HG03025 (cell line): ENCODE measurements around the gene LMTK3.
"Not testable (repeated sequence)": the region's sequence is repeated elsewhere in the genome, so short reads cannot be mapped to it uniquely, and the experiment has no call there.

Experiments used
- ATAC-seq: cut with Tn5 transposase; IDR thresholded peaks from one replicate; pipeline ENCODE4 v1.9.1; 2021; ENCODE audit warnings: mild to moderate bottlenecking, moderate library complexity; ENCODE audit not compliant: unreplicated experiment, low FRiP score

The LMTK3 gene

GRCh38 chr19:48539503-48540096 is 28.0 kb upstream of the LMTK3 start:
- ATAC-seq = no peak

DNA sequence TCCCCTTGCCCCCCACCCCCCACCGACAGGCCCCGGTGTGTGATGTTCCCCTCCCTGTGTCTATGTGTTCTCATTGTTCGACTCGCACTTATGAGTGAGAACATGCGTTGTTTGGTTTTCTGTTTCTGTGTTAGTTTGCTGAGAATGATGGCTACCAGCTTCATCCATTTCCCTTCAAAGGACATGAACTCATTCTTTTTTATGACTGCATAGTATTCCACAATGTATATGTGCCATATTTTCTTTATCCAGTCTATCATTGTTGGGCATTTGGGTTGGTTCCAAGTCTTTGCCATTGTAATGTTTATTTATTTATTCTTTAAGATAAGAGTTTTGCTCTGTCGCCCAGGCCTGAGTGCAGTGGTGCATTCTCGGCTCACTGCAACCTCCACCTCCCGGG is 26.4 kb upstream of the LMTK3 start:
- not testable (repeated sequence) for ATAC-seq

DNA sequence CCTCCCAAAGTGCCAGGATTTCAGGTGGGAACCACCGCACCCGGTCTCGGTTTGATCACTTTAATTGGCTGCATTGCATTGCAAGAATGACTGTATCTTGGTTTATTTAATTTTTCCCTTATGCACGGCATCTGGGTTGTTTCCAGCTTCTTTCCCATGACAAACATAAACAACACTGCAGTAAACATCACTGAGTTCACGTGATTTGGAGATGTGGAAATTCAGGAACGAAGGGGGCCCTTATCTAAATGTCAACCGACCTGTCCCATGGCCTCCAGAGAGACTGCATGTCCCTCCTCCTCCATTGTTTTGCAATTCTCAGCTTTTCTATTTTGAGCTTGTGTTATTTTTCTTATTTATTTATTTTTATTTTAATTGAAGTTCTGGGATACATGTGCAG is 25.9 kb upstream of the LMTK3 start:
- no peak for ATAC-seq

- no peak for ATAC-seq
Observed at GRCh38 chr19:48533770-48534169, 22.1 kb upstream of the LMTK3 start.

DNA sequence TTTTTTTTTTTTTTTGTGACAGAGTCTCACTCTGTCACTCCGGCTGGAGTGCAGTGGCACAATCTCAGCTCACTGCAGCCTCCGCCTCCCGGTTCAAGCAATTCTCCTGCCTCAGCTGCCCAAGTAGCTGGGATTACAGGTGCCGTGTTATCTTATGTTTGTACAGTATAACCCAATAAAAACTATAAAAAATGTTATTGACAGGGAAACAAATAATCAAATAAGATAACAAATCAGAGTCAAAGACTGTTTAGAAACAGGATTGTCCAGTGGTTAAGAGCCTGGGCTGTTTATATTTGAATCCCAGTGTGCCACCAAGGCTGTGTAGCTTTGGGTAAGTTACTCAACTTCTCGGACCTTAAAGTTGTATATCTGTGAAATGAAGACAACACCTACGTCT is 19.1 kb upstream of the LMTK3 start:
- no peak for ATAC-seq

DNA sequence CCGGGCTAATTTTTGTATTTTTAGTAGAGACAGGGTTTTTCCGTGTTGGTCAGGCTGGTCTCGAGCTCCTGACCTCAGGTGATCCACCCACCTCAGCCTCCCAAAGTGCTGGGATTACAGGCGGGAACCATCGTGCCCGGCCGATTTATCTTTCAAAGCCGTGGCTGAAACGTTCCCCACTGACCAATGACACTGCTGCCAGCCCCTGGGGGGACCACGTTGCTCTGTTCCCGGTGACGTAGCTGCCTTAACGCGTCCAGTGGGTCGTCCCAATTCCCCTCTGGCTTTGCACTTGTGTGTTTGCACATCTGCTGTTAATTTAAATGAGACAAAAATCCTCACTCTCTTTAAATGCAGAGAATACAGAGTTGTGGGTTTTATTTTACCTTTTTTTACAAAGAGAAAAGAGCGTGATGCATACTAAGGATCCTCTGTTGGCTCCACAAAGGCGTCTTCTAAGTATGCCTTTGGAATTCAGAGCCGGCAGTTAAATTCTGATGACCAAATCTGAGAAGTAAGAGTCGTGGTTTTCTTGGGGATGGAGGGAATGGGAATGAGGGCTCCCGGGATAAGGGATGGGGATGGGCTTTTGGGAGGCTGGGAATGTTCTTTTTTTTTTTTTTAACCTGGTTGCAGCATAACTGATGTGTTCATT is 18.6 kb upstream of the LMTK3 start:
- no peak for ATAC-seq

DNA sequence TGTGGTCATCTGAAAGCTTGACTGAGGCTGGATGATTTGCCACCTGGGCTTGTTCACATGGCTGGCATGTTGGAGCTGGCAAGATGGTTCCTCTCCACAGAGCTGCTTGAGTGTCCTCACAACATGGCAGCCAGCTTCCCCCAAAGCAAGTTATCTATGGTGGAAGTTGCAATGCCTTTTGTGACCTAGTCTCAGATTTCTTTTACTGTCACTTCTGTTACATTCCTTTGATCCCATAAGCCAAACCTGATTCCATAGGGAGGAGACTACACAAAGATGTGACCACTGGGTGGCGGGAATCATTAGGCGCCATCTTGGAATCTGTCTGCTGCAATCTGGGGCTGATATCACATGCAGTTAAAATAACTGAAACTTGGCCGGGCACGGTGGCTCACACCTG is 17.5 kb upstream of the LMTK3 start:
- no peak for ATAC-seq

DNA sequence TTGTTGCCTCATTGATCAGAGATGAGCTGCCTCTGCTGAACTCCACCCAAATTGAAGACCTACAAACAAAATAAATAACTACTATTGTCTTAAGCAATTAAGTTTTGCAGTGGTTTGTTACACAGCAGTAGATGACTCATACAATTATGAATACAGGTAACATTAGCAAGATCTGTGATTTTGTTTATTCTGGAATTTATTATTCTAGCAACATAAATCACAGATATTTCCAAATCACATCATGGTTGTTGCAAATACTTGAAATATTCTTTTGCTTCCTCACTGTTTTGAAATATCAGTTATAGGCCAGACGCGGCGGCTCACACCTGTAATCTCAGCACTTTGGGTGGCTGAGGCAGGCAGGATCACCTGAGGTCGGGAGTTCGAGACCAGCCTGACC is 13.1 kb upstream of the LMTK3 start:
- no peak for ATAC-seq

DNA sequence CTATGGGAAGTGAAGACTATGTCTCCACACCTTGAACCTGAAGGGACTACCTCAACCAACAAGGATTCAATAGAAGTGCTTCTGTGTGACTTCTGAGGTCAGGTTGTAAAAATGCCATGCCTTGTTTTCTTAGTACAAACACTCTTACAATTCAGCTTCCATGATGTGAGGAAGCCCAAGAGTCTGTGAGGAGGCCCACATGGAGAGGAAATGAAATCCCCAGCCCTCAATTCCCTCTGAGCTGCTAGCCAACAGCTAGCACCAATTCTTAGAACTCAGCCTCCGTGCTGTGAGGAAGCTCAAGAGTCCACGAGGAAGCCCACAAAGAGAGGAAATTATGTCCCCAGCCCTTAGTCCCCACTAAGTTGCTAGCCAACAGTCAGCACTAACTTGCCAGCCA is 12.6 kb upstream of the LMTK3 start:
- ATAC-seq = no peak

DNA sequence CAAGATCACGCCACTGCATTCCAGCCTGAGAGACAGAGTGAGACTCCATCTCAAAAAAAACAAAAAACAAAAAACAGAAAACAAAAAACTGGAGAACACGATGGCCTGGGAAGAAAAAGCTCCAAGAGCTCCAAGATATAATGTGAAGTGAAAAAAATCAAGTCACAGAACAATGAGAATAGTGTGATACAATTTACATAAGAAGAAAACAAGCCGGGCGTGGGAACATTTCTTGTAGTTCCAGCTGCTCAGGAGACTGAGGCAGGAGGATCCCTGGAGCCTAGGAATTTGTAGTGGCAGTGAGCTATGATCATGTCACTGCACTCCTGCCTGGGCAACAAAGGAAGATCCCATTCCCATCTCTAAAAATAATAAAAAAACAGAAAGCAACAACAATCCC is 8.5 kb upstream of the LMTK3 start:
- no peak for ATAC-seq

DNA sequence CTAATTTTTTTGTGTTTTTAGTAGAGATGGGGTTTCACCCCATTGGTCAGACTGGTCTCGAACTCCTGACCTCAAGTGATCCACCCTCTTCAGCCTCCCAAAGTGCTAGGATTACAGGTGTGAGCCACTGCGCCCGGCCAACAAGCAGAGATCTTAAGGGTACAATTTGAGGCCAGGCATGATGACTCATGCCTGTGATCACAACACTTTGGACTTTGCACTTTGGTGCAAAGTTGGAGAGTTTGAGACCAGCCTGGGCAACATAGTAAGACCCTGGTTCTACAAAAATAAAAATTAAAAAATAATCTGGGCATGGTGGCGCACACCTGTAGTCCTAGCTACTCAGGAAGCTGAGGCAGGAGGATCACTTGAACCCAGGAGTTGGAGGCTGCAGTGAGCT is 7.8 kb upstream of the LMTK3 start:
- ATAC-seq = not testable (repeated sequence)

DNA sequence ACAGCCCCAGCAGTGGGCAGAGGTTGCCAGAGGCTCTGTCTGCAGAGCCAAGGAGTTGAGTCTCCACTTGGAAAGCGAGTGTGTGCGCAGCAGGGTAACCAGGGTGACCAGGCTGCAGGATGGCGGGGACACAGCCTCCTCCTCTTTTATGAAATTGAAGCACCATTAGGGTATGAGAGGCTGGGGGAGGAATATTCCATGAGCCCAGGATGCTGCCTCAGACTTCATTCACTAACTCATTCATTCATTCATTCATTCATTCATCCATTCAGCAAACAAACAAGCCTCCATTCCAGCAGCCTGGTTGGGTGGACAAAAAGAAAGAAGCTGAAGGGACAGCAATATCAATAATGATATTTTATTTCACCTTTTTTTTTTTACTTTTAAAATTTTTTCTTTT is 6.6 kb upstream of the LMTK3 start:
- no peak for ATAC-seq

DNA sequence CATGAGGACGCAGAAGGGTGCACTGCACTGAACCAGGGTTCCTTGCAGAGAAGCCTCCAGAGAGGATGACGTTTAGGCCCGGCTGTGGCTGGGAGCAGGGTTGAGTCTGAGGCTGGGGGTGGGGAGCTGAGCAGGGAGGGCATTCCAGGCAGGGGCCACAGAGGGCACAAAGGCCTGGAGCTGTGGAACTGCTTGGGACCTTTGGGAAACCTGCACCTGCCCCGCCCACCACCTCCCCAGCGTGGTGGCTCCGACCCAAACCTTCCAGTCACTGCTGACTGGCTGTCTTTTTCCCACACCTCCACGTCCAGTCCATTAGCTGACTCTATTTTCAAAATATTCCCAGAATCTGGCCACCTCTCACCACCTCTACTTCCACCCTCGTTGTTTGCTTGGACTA is 4.9 kb upstream of the LMTK3 start:
- ATAC-seq = no peak

DNA sequence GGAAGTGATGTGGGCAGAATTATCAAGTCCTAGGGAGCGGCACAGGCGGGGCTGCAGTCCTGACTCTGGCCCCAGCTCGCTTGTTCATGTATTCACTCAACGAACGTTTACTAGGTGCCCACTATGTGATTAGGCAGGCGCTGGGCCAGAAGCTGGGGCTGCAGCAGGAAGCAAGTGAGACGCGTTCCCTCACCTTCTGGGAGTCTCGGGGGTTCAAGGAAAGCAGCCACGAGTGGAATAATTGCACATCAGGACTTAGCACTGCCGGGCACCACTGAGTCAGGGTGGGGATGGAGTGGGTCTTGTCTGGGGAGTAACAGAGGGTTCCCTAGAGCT is 2.5 kb upstream of the LMTK3 start:
- no peak for ATAC-seq

- ATAC-seq = no peak
Observed at GRCh38 chr19:48513289-48514122, 1.9 kb upstream of the LMTK3 start.

DNA sequence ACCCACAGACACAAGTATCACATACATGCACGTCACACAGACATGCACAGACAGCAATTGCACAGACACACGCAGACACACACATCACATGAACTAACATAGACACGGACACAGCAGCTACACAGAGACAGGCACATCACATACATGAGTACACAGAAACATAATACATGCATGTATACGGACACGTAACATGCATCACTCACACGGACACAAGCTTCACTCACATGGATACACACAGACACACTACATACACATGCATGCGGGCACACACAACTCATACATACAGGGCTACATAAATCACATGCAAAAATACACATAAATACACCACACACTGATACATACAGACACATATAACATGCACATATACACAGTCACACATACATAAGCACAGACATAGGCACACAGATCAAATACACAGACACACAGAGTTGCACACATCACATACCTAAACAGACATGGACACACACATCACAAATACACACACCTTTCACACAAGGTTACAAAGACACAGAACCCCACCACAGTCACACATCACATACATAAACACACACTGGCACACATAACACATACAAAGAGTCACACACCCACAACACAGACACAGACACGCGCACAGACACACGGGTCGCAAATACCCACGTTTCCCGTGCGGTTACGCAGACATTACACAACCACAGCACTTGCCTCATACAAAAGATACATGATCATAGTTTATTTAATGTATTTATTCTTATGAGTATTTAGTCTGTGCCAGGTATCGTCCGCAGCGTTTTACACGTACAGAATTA is 1.1 kb upstream of the LMTK3 start:
- ATAC-seq = no peak

DNA sequence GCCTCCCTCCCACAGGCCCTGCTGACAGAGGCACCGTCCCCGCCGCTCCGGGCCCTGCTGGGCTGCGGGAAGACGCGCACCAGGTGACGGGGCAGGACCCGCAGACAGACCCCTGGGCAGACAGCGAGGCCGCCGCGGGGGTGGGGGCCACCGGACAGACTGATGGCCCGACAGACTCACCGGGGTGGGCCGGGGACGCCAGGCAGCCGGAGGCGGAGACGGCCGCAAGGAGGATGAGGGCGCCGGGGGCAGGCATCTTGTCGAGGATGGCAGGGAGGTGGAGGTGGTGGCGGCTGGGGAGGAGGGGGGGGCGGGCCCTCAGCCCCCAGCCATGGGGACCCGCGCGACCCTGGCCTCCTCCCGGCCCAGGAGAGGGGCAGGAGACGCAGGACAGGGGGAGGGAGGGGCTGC is 309 bp downstream of the LMTK3 start:
- ATAC-seq = no peak

GRCh38 chr19:48510421-48511268 is 990 bp downstream of the LMTK3 start:
- ATAC-seq = no peak

- ATAC-seq = no peak
Observed at GRCh38 chr19:48509467-48510194, 2.0 kb downstream of the LMTK3 start.
